Calu3 (cell line): ENCODE measurements around the gene COG4. TPM values are rescaled to one million over a fixed set of nuclear protein-coding genes. Genes with fewer than 3 reads are reported as not detected.

ENCODE experiments used
- BruUV-seq: library from RNA; stranded (reverse); fragments of 400-500 nt; replicated peaks from 2 replicates; lab custom pipeline; 2021; lab: Mats Ljungman, UMichigan
- CTCF ChIA-PET: fragments of 300-600 bp; sonication (Branson Sonifier 250); formaldehyde crosslinking; loops from one replicate; lab custom pipeline; 2022; ENCODE audit warnings: antibody characterized with exemption; lab: Charles Lee
- DNase-seq: peaks from one replicate; pipeline ENCODE4 v3.0.0; 2022
- H3K27ac Mint-ChIP-seq: one replicate; pipeline ENCODE4 v1.8.0; 2022; ENCODE audit warnings: mixed read lengths; ENCODE audit not compliant: unreplicated experiment
- H3K27me3 Mint-ChIP-seq: one replicate; pipeline ENCODE4 v1.8.0; 2022; ENCODE audit warnings: mixed read lengths; ENCODE audit not compliant: unreplicated experiment
- H3K36me3 Mint-ChIP-seq: one replicate; pipeline ENCODE4 v1.8.0; 2022; ENCODE audit warnings: mild to moderate bottlenecking, moderate library complexity, mixed read lengths; ENCODE audit not compliant: insufficient read depth, unreplicated experiment
- H3K4me1 Mint-ChIP-seq: one replicate; pipeline ENCODE4 v1.8.0; 2022; ENCODE audit warnings: mild to moderate bottlenecking, low read depth, mixed read lengths; ENCODE audit not compliant: unreplicated experiment
- H3K4me3 Mint-ChIP-seq: one replicate; pipeline ENCODE4 v1.8.0; 2022; ENCODE audit warnings: mild to moderate bottlenecking, low read depth, moderate library complexity, mixed read lengths; ENCODE audit not compliant: unreplicated experiment
- H3K9me3 Mint-ChIP-seq: one replicate; pipeline ENCODE4 v1.8.0; 2022; ENCODE audit warnings: low read depth, mixed read lengths; ENCODE audit not compliant: unreplicated experiment
- intact Hi-C: fragments of 100-400 bp; cut with micrococcal nuclease; formaldehyde crosslinking; loops from one replicate; pipeline ENCODE4 v1.10.0; 2022; ENCODE audit not compliant: unreplicated experiment
- total RNA-seq: library from RNA; stranded (reverse); gene quantifications from 2 replicates; pipeline ENCODE4 v1.2.3, GENCODE V29; 2022
- TF ChIP-seq, protein P1 (sequence below): fragments of 200-600 bp; IDR thresholded peaks from one replicate; pipeline ENCODE4 v1.8.0; 2022; ENCODE audit warnings: antibody characterized with exemption; ENCODE audit not compliant: unreplicated experiment

Gene COG4
- total RNA-seq, 1 experiment from 2014 or later: 88.6 TPM

DNA sequence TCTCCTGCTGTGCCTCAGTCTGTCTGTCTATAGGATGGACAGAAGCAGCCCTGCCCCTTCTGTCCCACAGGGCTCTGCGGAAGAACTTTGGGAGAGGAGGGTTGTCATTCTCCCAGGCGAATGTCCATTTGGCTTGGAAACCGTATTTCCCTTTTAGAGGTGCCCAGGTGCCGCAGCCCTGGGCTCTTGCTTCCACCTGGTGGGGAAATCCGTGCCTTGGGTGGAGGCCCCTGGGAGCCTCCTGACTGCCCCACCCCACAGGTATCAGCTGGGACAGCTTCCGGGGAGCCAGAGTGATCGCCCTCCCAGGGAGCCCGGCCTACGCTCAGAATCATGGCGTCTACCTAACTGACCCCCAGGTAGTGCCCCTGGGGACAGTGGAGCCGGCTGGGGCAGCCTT lies 56.2 kb downstream of the COG4 start:
- Mint-ChIP-seq H3K4me3 (no peak overlapping the region), H3K27ac (no peak overlapping the region), H3K36me3 (peaks cover 5% of the 10 kb centered on the region), H3K9me3 (no peaks in the 10 kb centered on the region), H3K4me1 (no peaks in the 10 kb centered on the region), H3K27me3 (no peaks in the 10 kb centered on the region)
- no TSS peak for BruUV-seq
- CTCF ChIA-PET: interaction anchor here (0.9 kb wide), 1 partner anchor 9 kb away, joined by 4 read pairs; no protein-coding TSS in a partner anchor
- TF ChIP-seq, protein P1, sequence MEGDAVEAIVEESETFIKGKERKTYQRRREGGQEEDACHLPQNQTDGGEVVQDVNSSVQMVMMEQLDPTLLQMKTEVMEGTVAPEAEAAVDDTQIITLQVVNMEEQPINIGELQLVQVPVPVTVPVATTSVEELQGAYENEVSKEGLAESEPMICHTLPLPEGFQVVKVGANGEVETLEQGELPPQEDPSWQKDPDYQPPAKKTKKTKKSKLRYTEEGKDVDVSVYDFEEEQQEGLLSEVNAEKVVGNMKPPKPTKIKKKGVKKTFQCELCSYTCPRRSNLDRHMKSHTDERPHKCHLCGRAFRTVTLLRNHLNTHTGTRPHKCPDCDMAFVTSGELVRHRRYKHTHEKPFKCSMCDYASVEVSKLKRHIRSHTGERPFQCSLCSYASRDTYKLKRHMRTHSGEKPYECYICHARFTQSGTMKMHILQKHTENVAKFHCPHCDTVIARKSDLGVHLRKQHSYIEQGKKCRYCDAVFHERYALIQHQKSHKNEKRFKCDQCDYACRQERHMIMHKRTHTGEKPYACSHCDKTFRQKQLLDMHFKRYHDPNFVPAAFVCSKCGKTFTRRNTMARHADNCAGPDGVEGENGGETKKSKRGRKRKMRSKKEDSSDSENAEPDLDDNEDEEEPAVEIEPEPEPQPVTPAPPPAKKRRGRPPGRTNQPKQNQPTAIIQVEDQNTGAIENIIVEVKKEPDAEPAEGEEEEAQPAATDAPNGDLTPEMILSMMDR: no peak
- intact Hi-C loops: no loop called here
- DNase-seq: no peak

DNA sequence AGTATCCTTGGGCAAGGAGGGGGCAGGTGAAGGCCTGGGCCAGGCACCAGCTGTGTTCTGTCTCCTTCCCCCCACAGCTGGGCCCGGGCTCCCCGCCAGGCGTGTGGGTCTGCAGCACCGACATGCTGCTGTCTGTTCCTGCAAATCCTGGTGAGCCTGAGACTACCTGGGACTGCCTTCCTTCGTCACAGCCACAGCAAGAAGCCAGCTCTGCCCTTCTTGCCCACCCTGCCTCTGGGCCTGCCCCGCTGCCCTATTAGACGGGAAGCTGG lies 56.6 kb downstream of the COG4 start:
- Mint-ChIP-seq H3K9me3 (no peaks in the 10 kb centered on the region), H3K36me3 (peaks cover 5% of the 10 kb centered on the region), H3K27ac (no peak overlapping the region), H3K4me3 (no peak overlapping the region), H3K4me1 (no peaks in the 10 kb centered on the region), H3K27me3 (no peaks in the 10 kb centered on the region)
- BruUV-seq: no TSS peak
- intact Hi-C loops: no loop called here
- CTCF ChIA-PET: no interaction called here
- DNase-seq: no peak
- TF ChIP-seq, protein P1: no peak

DNA sequence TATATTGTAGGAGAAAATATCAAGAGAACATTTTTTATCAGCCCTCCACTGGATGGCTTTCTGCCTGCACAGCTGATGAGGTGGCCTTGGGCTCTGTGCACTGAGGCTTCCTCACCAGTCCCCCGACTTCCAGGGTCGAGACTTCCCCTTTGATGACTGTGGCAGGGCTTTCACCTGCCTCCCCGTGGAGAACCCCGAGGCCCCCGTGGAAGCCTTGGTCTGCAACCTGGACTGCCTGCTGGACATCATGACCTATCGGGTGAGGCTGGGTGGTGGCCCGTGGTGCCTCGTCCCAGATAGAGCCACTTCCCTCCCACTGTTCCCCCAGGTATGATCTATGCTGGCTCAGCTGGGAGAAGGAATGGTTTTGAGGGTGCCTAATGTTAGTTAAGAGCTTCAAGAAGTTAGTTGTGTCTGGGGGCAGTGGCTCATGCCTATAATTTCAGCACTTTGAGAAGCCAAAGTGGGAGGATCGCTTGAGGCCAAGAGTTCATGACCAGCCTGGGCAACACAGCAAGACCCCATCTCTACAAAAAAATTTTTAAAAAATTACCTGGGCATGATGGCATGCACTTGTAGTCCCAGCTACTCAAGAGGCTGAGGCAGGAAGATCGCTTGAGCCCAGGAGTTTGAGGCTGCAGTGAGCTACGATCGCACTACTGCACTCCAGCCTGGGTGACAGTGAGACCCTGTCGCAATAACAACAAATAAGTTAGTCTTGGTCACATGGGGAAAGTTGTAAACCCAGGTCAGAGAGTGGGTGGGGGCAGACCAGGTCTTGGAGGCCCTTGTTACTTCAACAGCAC lies 57.2 kb downstream of the COG4 start:
- Mint-ChIP-seq H3K27me3 (no peaks in the 10 kb centered on the region), H3K9me3 (no peaks in the 10 kb centered on the region), H3K4me1 (no peaks in the 10 kb centered on the region), H3K27ac (no peak overlapping the region), H3K36me3 (peaks cover 5% of the 10 kb centered on the region), H3K4me3 (no peak overlapping the region)
- no peak for DNase-seq
- BruUV-seq: no TSS peak
- intact Hi-C loops: no loop called here
- TF ChIP-seq, protein P1: no peak
- CTCF ChIA-PET: no interaction called here

DNA sequence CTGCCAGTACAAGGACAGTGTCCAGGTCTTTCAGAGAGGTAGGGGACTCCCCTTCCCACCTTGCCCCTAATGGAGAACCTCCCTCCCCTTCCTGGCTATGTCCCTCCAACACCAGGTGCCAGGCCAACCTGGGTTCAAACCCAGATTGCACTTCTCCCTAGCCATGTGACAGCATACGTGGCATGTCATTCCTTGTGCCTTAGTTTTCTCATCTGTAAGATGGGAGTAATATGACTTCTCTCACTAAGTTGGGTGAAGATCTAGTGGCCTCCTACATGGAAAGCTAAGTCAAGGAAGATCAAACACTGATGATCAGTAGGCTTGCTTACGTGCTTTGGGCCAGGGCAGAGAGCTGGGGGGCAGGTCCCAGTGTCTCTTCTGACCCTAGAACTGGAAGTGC lies 60.1 kb downstream of the COG4 start:
- H3K4me3 Mint-ChIP-seq: no peak overlapping the region
- no peak for DNase-seq
- H3K36me3 Mint-ChIP-seq: no peaks in the 10 kb centered on the region
- CTCF ChIA-PET: no interaction called here
- no peaks in the 10 kb centered on the region for H3K9me3 Mint-ChIP-seq
- intact Hi-C loops: no loop called here
- BruUV-seq: no TSS peak
- no peak overlapping the region for H3K27ac Mint-ChIP-seq
- no peaks in the 10 kb centered on the region for H3K27me3 Mint-ChIP-seq
- no peaks in the 10 kb centered on the region for H3K4me1 Mint-ChIP-seq
- TF ChIP-seq, protein P1: no peak
